B cell (primary cell): ENCODE measurements around the gene SNX6.

Experiments
- EZH2 ChIP-seq: IDR thresholded peaks from 2 replicates; pipeline ENCODE4 v1.6.1; 2012; ENCODE audit warnings: borderline replicate concordance, low read depth, mild to moderate bottlenecking, moderate library complexity, low read length; ENCODE audit not compliant: insufficient read depth, poor library complexity, severe bottlenecking
- TF ChIP-seq, protein P1 (sequence below): fragments of 200-600 bp; IDR thresholded peaks from one replicate; pipeline ENCODE4 v1.8.0; 2022; ENCODE audit warnings: antibody characterized with exemption, mild to moderate bottlenecking

DNA sequence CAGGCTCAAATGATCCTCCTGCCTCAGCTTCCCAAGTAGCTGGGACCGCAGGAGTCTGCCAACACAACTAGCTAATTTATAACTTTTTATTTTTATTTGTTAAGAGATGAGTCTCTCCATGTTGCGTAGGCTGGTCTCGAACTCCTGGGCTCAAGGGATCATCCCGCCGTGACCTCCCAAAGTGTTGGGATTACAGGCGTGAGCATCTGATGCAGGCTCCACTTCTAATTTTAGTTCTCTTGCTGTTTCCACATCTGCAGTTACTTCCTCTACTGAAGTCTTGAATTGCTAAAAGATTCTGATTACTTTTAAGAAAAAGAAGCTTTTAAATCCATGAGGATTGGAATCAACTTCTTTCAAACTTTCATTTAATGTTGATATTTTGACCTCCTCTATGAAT, 13.4 kb upstream of the SNX6 start:
- TF ChIP-seq, protein P1, sequence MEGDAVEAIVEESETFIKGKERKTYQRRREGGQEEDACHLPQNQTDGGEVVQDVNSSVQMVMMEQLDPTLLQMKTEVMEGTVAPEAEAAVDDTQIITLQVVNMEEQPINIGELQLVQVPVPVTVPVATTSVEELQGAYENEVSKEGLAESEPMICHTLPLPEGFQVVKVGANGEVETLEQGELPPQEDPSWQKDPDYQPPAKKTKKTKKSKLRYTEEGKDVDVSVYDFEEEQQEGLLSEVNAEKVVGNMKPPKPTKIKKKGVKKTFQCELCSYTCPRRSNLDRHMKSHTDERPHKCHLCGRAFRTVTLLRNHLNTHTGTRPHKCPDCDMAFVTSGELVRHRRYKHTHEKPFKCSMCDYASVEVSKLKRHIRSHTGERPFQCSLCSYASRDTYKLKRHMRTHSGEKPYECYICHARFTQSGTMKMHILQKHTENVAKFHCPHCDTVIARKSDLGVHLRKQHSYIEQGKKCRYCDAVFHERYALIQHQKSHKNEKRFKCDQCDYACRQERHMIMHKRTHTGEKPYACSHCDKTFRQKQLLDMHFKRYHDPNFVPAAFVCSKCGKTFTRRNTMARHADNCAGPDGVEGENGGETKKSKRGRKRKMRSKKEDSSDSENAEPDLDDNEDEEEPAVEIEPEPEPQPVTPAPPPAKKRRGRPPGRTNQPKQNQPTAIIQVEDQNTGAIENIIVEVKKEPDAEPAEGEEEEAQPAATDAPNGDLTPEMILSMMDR: no peak
- no peak for TF ChIP-seq EZH2
